CD14-positive monocyte (primary cell): ENCODE results near the gene MXI1. TPM values are rescaled to one million over a fixed set of nuclear protein-coding genes. Genes with fewer than 3 reads are reported as not detected.

Source experiments
- DNase-seq, 3 donors: peaks; one replicate each; pipeline ENCODE4 v3.0.0-alpha.2; 2011 to 2022
- H2AFZ ChIP-seq: 2 replicates; pipeline ENCODE4 v1.6.0; 2012; ENCODE audit warnings: mild to moderate bottlenecking, low read depth, low read length, inconsistent platforms; ENCODE audit not compliant: insufficient read depth, poor library complexity, severe bottlenecking
- H3K27ac ChIP-seq, 2 donors: 1 replicate in 1 of 2; 2 replicates in 1 of 2; pipeline ENCODE4 v1.5.1; 2012 to 2013; ENCODE audit warnings: low read length in 2 of 2, control low read depth in 1 of 2, inconsistent platforms in 1 of 2, low read depth in 1 of 2, mild to moderate bottlenecking in 1 of 2
- H3K27me3 ChIP-seq, 2 donors: one replicate each; pipeline versions ENCODE4 v1.6.0 to v1.6.1; 2011 to 2013; ENCODE audit warnings: low read length in 2 of 2; ENCODE audit not compliant: control insufficient read depth in 2 of 2, insufficient read depth in 2 of 2
- H3K36me3 ChIP-seq, 2 donors: replicated peaks in 1 of 2; 1 replicate in 1 of 2; 2 replicates in 1 of 2; pipeline versions ENCODE4 v1.5.1 to v1.6.1; 2012 to 2013; ENCODE audit warnings: low read length in 2 of 2, control low read depth in 1 of 2, inconsistent platforms in 1 of 2, mild to moderate bottlenecking in 1 of 2; ENCODE audit not compliant: insufficient read depth in 2 of 2, control insufficient read depth in 1 of 2
- H3K4me1 ChIP-seq, 2 donors: 1 replicate in 1 of 2; 2 replicates in 1 of 2; pipeline versions ENCODE4 v1.5.1 to v1.6.1; 2012 to 2013; ENCODE audit warnings: low read length in 2 of 2, control low read depth in 1 of 2, inconsistent platforms in 1 of 2, mild to moderate bottlenecking in 1 of 2, moderate library complexity in 1 of 2; ENCODE audit not compliant: insufficient read depth in 2 of 2, control insufficient read depth in 1 of 2
- H3K4me2 ChIP-seq: replicated peaks from 2 replicates; pipeline ENCODE3; 2012; ENCODE audit warnings: low read length, moderate library complexity, mild to moderate bottlenecking; ENCODE audit not compliant: poor library complexity, severe bottlenecking; ENCODE audit errors: extremely low read depth
- H3K4me3 ChIP-seq, 3 experiments: fragments of 200-600 bp in 1 of 3; sonication (generic) in 1 of 3; replicated peaks in 1 of 3; 1 replicate in 2 of 3; 2 replicates in 1 of 3; pipeline ENCODE4 v1.5.1; 2011 to 2013; ENCODE audit warnings: low read length in 3 of 3, mild to moderate bottlenecking in 3 of 3, control low read depth in 2 of 3, low read depth in 2 of 3, inconsistent platforms in 1 of 3, moderate library complexity in 1 of 3
- H3K79me2 ChIP-seq: 2 replicates; pipeline ENCODE4 v1.6.0; 2012; ENCODE audit warnings: mild to moderate bottlenecking, control low read depth, inconsistent platforms, low read length, moderate library complexity; ENCODE audit not compliant: insufficient read depth
- H3K9ac ChIP-seq: 2 replicates; pipeline ENCODE4 v1.6.0; 2017; ENCODE audit warnings: low read length, mild to moderate bottlenecking; ENCODE audit not compliant: insufficient read depth, poor library complexity, severe bottlenecking
- H3K9me3 ChIP-seq, 2 donors: replicated peaks in 1 of 2; 1 replicate in 1 of 2; 2 replicates in 1 of 2; pipeline versions ENCODE4 v1.5.1 to v1.6.1; 2012 to 2013; ENCODE audit warnings: low read length in 2 of 2, control low read depth in 1 of 2; ENCODE audit not compliant: control insufficient read depth in 1 of 2, insufficient read depth in 1 of 2
- H4K20me1 ChIP-seq: 2 replicates; pipeline ENCODE4 v1.6.0; 2012; ENCODE audit warnings: mild to moderate bottlenecking, low read length, control low read depth, moderate library complexity; ENCODE audit not compliant: insufficient read depth
- H3K27ac Mint-ChIP-seq, 7 donors: one replicate each; pipeline ENCODE4 v1.8.0; 2020; ENCODE audit warnings: mild to moderate bottlenecking in 7 of 7, mixed read lengths in 7 of 7, moderate library complexity in 6 of 7, inconsistent platforms in 2 of 7
- H3K27me3 Mint-ChIP-seq, 3 donors: one replicate each; pipeline ENCODE4 v1.8.0; 2021 to 2022; ENCODE audit warnings: low read depth in 3 of 3, mild to moderate bottlenecking in 3 of 3, mixed read lengths in 3 of 3, moderate library complexity in 3 of 3, inconsistent platforms in 1 of 3
- H3K36me3 Mint-ChIP-seq, 2 donors: one replicate each; pipeline ENCODE4 v1.8.0; 2020; ENCODE audit warnings: mixed read lengths in 2 of 2, inconsistent platforms in 1 of 2, mild to moderate bottlenecking in 1 of 2
- H3K4me1 Mint-ChIP-seq: one replicate; pipeline ENCODE4 v1.8.0; 2020; ENCODE audit warnings: mild to moderate bottlenecking, mixed read lengths
- H3K4me3 Mint-ChIP-seq, 2 donors: one replicate each; pipeline ENCODE4 v1.8.0; 2020; ENCODE audit warnings: mild to moderate bottlenecking in 2 of 2, mixed read lengths in 2 of 2, moderate library complexity in 1 of 2
- H3K9me3 Mint-ChIP-seq, 7 donors: one replicate each; pipeline ENCODE4 v1.8.0; 2020 to 2022; ENCODE audit warnings: mixed read lengths in 7 of 7, mild to moderate bottlenecking in 6 of 7, moderate library complexity in 6 of 7, inconsistent platforms in 2 of 7
- WGBS: methylation state at CpG from one replicate; pipeline ENCODE4 v1.1.5; 2013; ENCODE audit warnings: missing lambda C conversion rate; ENCODE audit not compliant: insufficient coverage; 5-methylcytosine and 5-hydroxymethylcytosine counted together
- intact Hi-C, 2 donors: fragments of 100-400 bp; cut with micrococcal nuclease; formaldehyde crosslinking; loops; one replicate each; pipeline versions ENCODE4 v1.15.0 to v1.15.1; 2023
- polyA plus RNA-seq, 3 donors: library from polyadenylated mRNA; depleted of rRNA in 1 of 3; unstranded in 2 of 3; stranded (reverse) in 1 of 3; fragments of 300-500 nt in 2 of 3; fragments of >200 nt in 1 of 3; fragmentation: Illumina TruSeq in 2 of 3; gene quantifications; 1 replicate in 2 of 3; 2 replicates in 1 of 3; pipeline ENCODE4 v1.2.3, GENCODE V29; 2012 to 2021
- TF ChIP-seq, protein P1 (sequence below): fragments of 200-600 bp; IDR thresholded peaks from one replicate; pipeline ENCODE4 v1.8.0; 2022; ENCODE audit warnings: antibody characterized with exemption, mild to moderate bottlenecking

Gene MXI1
- polyA plus RNA-seq, 3 donors: 13.1 to 25.7 (median 21.6) TPM

DNA sequence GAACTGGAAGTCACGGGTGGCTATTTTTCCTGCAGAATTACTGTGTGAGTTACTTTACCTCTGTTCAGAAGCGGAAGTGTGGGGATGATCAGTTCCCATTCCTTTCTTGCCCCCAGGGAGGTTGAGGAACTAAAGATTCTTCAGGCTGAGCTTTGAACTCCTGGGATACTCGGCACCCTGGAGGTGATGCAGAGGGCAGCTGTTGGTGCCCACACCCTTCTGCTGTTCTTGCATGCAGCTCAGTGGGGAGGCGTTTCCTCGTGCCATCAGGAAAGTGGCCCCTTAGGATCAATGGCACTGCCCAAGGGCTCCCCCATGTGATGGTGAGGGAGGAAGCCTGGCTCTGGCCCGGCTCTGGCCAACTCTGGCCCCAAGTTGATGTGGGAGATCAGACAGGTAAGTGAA lies 44.7 kb upstream of the MXI1 start:
- Mint-ChIP-seq H3K36me3 (no peaks in the 10 kb centered on the region), H3K27ac (peak overlapping the region in 4 of 7 donors; percentile 8 to 78 (median 32)), H3K4me3 (peak overlapping the region in 1 of 2 donors; percentile 55), H3K27me3 (peaks cover 22 to 33% (median 28%) of the 10 kb centered on the region in 3 donors), H3K4me1 (peaks cover 47% of the 10 kb centered on the region), H3K9me3 (peaks cover 0 to 2% (median 2%) of the 10 kb centered on the region in 7 donors)
- no peak overlapping the region for H2AFZ ChIP-seq
- peak in 2 of 3 donors; percentile 59 to 66 for DNase-seq
- H4K20me1 ChIP-seq: no peaks in the 10 kb centered on the region
- H3K4me2 ChIP-seq: peak overlapping the region; percentile 15
- 7% methylated on average over 3 of the region's 6 CpGs for WGBS
- no peaks in the 10 kb centered on the region for H3K79me2 ChIP-seq
- no peaks in the 10 kb centered on the region for H3K36me3 ChIP-seq
- H3K4me1 ChIP-seq: peaks cover 43 to 52% of the 10 kb centered on the region in 2 donors
- H3K9ac ChIP-seq: no peak overlapping the region
- intact Hi-C loops: no loop called here
- peaks cover 13 to 23% of the 10 kb centered on the region in 2 donors for H3K27me3 ChIP-seq
- H3K27ac ChIP-seq: no peak overlapping the region
- H3K4me3 ChIP-seq: peak overlapping the region in 1 of 3 experiments; percentile 8
- no peaks in the 10 kb centered on the region for H3K9me3 ChIP-seq
- TF ChIP-seq, protein P1, sequence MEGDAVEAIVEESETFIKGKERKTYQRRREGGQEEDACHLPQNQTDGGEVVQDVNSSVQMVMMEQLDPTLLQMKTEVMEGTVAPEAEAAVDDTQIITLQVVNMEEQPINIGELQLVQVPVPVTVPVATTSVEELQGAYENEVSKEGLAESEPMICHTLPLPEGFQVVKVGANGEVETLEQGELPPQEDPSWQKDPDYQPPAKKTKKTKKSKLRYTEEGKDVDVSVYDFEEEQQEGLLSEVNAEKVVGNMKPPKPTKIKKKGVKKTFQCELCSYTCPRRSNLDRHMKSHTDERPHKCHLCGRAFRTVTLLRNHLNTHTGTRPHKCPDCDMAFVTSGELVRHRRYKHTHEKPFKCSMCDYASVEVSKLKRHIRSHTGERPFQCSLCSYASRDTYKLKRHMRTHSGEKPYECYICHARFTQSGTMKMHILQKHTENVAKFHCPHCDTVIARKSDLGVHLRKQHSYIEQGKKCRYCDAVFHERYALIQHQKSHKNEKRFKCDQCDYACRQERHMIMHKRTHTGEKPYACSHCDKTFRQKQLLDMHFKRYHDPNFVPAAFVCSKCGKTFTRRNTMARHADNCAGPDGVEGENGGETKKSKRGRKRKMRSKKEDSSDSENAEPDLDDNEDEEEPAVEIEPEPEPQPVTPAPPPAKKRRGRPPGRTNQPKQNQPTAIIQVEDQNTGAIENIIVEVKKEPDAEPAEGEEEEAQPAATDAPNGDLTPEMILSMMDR: no peak

DNA sequence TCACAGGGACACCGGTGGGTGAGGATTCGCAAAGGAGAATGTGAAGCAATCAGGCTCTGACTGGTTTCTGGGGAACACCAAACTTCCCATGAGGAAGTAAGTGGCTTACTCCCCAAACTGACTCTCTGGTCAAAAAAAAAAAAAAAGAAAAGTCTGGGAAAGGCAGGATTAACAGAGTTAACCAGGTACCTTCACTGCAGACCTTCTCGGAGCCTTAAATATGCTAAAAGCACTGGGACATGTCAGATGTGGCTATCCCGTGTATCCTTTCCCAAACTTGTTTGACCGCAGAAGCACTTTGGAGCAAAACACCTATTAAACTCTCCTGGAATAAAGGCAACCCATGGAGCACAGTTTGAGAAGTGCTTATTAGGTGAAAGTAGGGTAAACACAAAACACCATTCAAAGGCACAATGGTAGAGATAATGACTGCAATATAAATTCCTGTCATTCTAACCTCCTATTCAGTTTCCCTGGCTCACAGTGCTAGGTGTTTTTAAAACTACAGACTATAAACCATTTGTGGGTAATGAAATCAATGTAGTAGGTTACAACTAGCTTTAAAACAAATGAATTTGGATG lies 44.1 kb upstream of the MXI1 start:
- Mint-ChIP-seq H3K4me1 (peaks cover 47% of the 10 kb centered on the region), H3K9me3 (peaks cover 0 to 2% (median 1%) of the 10 kb centered on the region in 7 donors), H3K27me3 (peaks cover 27 to 33% (median 30%) of the 10 kb centered on the region in 3 donors), H3K4me3 (peak overlapping the region in 1 of 2 donors; percentile 55), H3K36me3 (no peaks in the 10 kb centered on the region), H3K27ac (peak overlapping the region in 1 of 7 donors; percentile 78)
- Histone ChIP-seq H3K79me2 (no peaks in the 10 kb centered on the region), H3K27me3 (peaks cover 18 to 28% of the 10 kb centered on the region in 2 donors), H3K36me3 (no peaks in the 10 kb centered on the region), H3K27ac (no peak overlapping the region), H2AFZ (no peak overlapping the region), H3K4me2 (peak overlapping the region; percentile 15), H3K9me3 (no peaks in the 10 kb centered on the region), H4K20me1 (no peaks in the 10 kb centered on the region), H3K4me3 (peak overlapping the region in 1 of 3 experiments; percentile 8), H3K9ac (no peak overlapping the region), H3K4me1 (peaks cover 44 to 52% of the 10 kb centered on the region in 2 donors)
- TF ChIP-seq, protein P1: no peak
- WGBS: 33% methylated on average over 1 of the region's 5 CpGs
- DNase-seq: peak in 1 of 3 donors; percentile 45
- intact Hi-C loops: no loop called here
